VCaP (cell line): ENCODE measurements around the gene GPN1.
"Not testable (repeated sequence)": the region's sequence is repeated elsewhere in the genome, so short reads cannot be mapped to it uniquely, and the experiment has no call there.

Experiments used
- H3K27ac ChIP-seq: fragments of 450-650 bp; 2 replicates; pipeline ENCODE4 v1.5.1; 2017
- CTCF ChIP-seq: fragments of 450-650 bp; conservative IDR thresholded peaks from 2 replicates; pipeline ENCODE4 v1.5.1; 2017; ENCODE audit warnings: mild to moderate bottlenecking, moderate library complexity

GPN1 gene

GRCh38 chr2:27615316-27615715 lies 13.5 kb upstream of the GPN1 start:
- TF ChIP-seq CTCF, result no peak
- H3K27ac ChIP-seq, result 0 out of 2 replicates have a peak overlapping the region, but pooled peaks have one; percentile 60

GRCh38 chr2:27621524-27621923 lies 7.3 kb upstream of the GPN1 start:
- peak; percentile 21; the same call in 1 of the 2 replicates for TF ChIP-seq CTCF

GRCh38 chr2:27622921-27623384 lies 5.9 kb upstream of the GPN1 start:
- no peak for TF ChIP-seq CTCF

More at GRCh38 chr2:27621524-27621923, 7.3 kb upstream of the GPN1 start:
- H3K27ac ChIP-seq, result no peak overlapping the region

GRCh38 chr2:27624943-27625342 lies 3.9 kb upstream of the GPN1 start:
- no peak overlapping the region for H3K27ac ChIP-seq
- TF ChIP-seq CTCF, result no peak

More at GRCh38 chr2:27622921-27623384, 5.9 kb upstream of the GPN1 start:
- H3K27ac ChIP-seq, result no peak overlapping the region

- not testable (repeated sequence) for H3K27ac ChIP-seq
Observed at GRCh38 chr2:27626323-27626722, 2.5 kb upstream of the GPN1 start.

GRCh38 chr2:27626921-27627320 lies 1.9 kb upstream of the GPN1 start:
- H3K27ac ChIP-seq, result not testable (repeated sequence)

GRCh38 chr2:27627963-27628766 lies 685 bp upstream of the GPN1 start:
- no peak for TF ChIP-seq CTCF
- peak overlapping the region; percentile 75 for H3K27ac ChIP-seq

GRCh38 chr2:27630257-27630656 lies 1.4 kb downstream of the GPN1 start:
- not testable (repeated sequence) for H3K27ac ChIP-seq

GRCh38 chr2:27634291-27634690 lies 5.4 kb downstream of the GPN1 start:
- H3K27ac ChIP-seq, result no peak overlapping the region
- TF ChIP-seq CTCF, result no peak
